GM12878 (cell line): ENCODE measurements around the gene VWA3A. TPM values are rescaled to one million over a fixed set of nuclear protein-coding genes. Genes with fewer than 3 reads are reported as not detected.
"Not testable (repeated sequence)": the region's sequence is repeated elsewhere in the genome, so short reads cannot be mapped to it uniquely, and the experiment has no call there.

Source experiments
- ATAC-seq: fragments of 200-7000 bp; cut with Tn5 transposase; 3 replicates; pipeline ENCODE4 v1.9.1; 2020; ENCODE audit warnings: mild to moderate bottlenecking, moderate library complexity
- BruUV-seq: library from RNA; stranded (reverse); fragments of 400-500 nt; replicated peaks from 2 replicates; lab custom pipeline; 2021; lab: Mats Ljungman, UMichigan
- CTCF ChIA-PET: fragments of 300-600 bp; sonication (Branson Sonifier 250); formaldehyde crosslinking; extraction: SDS; loops from one replicate; lab custom pipeline; 2021; ENCODE audit warnings: inconsistent platforms; lab: Yijun Ruan, JAX
- POLR2A ChIA-PET: fragments of 350-600 bp; formaldehyde crosslinking; extraction: SDS; loops from one replicate; lab custom pipeline; 2021; ENCODE audit warnings: inconsistent platforms; lab: Charles Lee
- RAD21 ChIA-PET: fragments of 300-600 bp; sonication (Branson Sonifier 250); formaldehyde crosslinking; loops from one replicate; lab custom pipeline; 2023; ENCODE audit warnings: antibody characterized with exemption; ENCODE audit not compliant: unreplicated experiment; lab: Charles Lee
- SMC1A ChIA-PET: fragments of 300-600 bp; sonication (Branson Sonifier 250); formaldehyde crosslinking; loops from one replicate; lab custom pipeline; 2023; ENCODE audit not compliant: unreplicated experiment, uncharacterized antibody; lab: Charles Lee
- DNase-seq: peaks from one replicate; pipeline ENCODE4 v3.0.0-alpha.2; 2011; ENCODE audit warnings: low read depth, low spot score
- FAIRE-seq: peaks from 3 replicates; lab custom pipeline; 2011; peaks lifted over from hg19 to GRCh38; lab: Jason Lieb, UNC
- H2AFZ ChIP-seq: 2 replicates; pipeline ENCODE4 v1.6.0; 2011; ENCODE audit warnings: low read depth, low read length, control low read depth; ENCODE audit not compliant: control insufficient read depth
- H3K27ac ChIP-seq: 2 replicates; pipeline ENCODE4 v1.5.1; 2011; ENCODE audit warnings: control low read depth; ENCODE audit not compliant: control insufficient read depth, insufficient read depth
- H3K27me3 ChIP-seq, 2 experiments: replicated peaks in 1 of 2; 2 replicates each; pipeline versions ENCODE4 v1.6.0 to v1.6.1; 2011; ENCODE audit warnings: low read length in 1 of 2; ENCODE audit not compliant: control insufficient read depth in 2 of 2, insufficient read depth in 2 of 2
- H3K36me3 ChIP-seq, 2 experiments: 2 replicates each; pipeline ENCODE4 v1.5.1; 2011; ENCODE audit warnings: low read length in 1 of 2; ENCODE audit not compliant: control insufficient read depth in 2 of 2, insufficient read depth in 2 of 2
- H3K4me1 ChIP-seq: 2 replicates; pipeline ENCODE4 v1.6.1; 2011; ENCODE audit warnings: mild to moderate bottlenecking, low read length, moderate library complexity, mixed read lengths; ENCODE audit not compliant: control insufficient read depth, insufficient read depth
- H3K4me2 ChIP-seq: 2 replicates; pipeline ENCODE4 v1.6.0; 2011; ENCODE audit warnings: control low read depth; ENCODE audit not compliant: control insufficient read depth, insufficient read depth
- H3K4me3 ChIP-seq: fragments of 200-600 bp; sonication (generic); 2 replicates; pipeline ENCODE4 v1.5.1; 2016
- H3K79me2 ChIP-seq: 2 replicates; pipeline ENCODE4 v1.6.0; 2011; ENCODE audit warnings: low read length; ENCODE audit not compliant: control insufficient read depth, insufficient read depth
- H3K9ac ChIP-seq: 2 replicates; pipeline ENCODE4 v1.8.0; 2011; ENCODE audit warnings: low read length, control low read depth, mixed read lengths; ENCODE audit not compliant: control insufficient read depth, insufficient read depth
- H3K9me3 ChIP-seq: replicated peaks from 3 replicates; pipeline ENCODE4 v1.5.1; 2011; ENCODE audit warnings: mild to moderate bottlenecking, low read length; ENCODE audit not compliant: control insufficient read depth, insufficient read depth
- H4K20me1 ChIP-seq: 2 replicates; pipeline ENCODE4 v1.6.0; 2011; ENCODE audit not compliant: control insufficient read depth, insufficient read depth
- BHLHE40 ChIP-seq, 2 experiments: fragments of 450-650 bp in 1 of 2; IDR thresholded peaks; 2 replicates each; pipeline ENCODE4 v1.6.1; 2011 to 2017; ENCODE audit warnings: low read depth in 2 of 2, borderline replicate concordance in 1 of 2, improper control_type of control experiment in 1 of 2, low read length in 1 of 2, mild to moderate bottlenecking in 1 of 2
- MEF2B ChIP-seq: fragments of 450-650 bp; IDR thresholded peaks from 2 replicates; pipeline ENCODE4 v1.6.1; 2018; ENCODE audit warnings: mild to moderate bottlenecking, moderate library complexity; ENCODE audit not compliant: partially characterized antibody, poor library complexity, severe bottlenecking
- RAD51 ChIP-seq: fragments of 450-650 bp; IDR thresholded peaks from 2 replicates; pipeline ENCODE4 v1.6.1; 2016; ENCODE audit warnings: moderate library complexity, mild to moderate bottlenecking, inconsistent platforms
- WGBS: methylation state at CpG from one replicate; pipeline ENCODE4 v1.1.6; 2016; ENCODE audit warnings: low lambda C conversion rate; ENCODE audit not compliant: insufficient replicate concordance, insufficient coverage; ENCODE audit errors: missing lambda C conversion rate; 5-methylcytosine and 5-hydroxymethylcytosine counted together
- in situ Hi-C: fragments of 300-500 bp; cut with MboI; formaldehyde crosslinking; loops from 9 replicates; pipeline ENCODE4 v1.14.3; 2018; ENCODE audit warnings: mixed read lengths
- intact Hi-C: fragments of 100-400 bp; cut with micrococcal nuclease; formaldehyde crosslinking; loops from one replicate; pipeline ENCODE4 v1.14.2; 2022; ENCODE audit not compliant: unreplicated experiment
- polyA plus RNA-seq, 11 experiments: library from polyadenylated mRNA; depleted of rRNA in 4 of 11; unstranded in 6 of 11; stranded (reverse) in 5 of 11; fragments of >200 nt; fragmentation: Nextera tagmentation in 4 of 11; fragmentation: Illumina TruSeq in 1 of 11; extraction: Ambion mirVana in 4 of 11; extraction: Trizol in 1 of 11; gene quantifications; 1 replicate in 1 of 11; 2 replicates in 10 of 11; pipeline versions ENCODE4 v1.2.1 to v1.2.3, GENCODE V29; 2011 to 2016; ENCODE audit warnings: inconsistent platforms in 2 of 11, missing spikeins in 2 of 11, low read depth in 1 of 11
- total RNA-seq, 4 experiments: library from RNA; depleted of rRNA in 3 of 4; stranded (reverse); fragments of >200 nt in 3 of 4; fragmentation: Illumina TruSeq in 1 of 4; extraction: Trizol in 1 of 4; gene quantifications; 2 replicates each; pipeline versions ENCODE4 v1.2.1 to v1.2.3, GENCODE V29; 2013 to 2021

VWA3A gene
- total and polyA plus RNA-seq, 10 of the 15 experiments (the other 5 are each of a cell fraction or from before 2014, with no cell fraction given) = 0.01 TPM; not detected in 9

GRCh38 chr16:22043882-22044281 lies 48.5 kb upstream of the VWA3A start:
- in situ Hi-C loops, H3K4me2 ChIP-seq, H3K36me3 ChIP-seq, FAIRE-seq, RAD21 ChIA-PET, H3K79me2 ChIP-seq: not testable (repeated sequence)
- TF ChIP-seq MEF2B (peak; percentile 70), RAD51 (peak; percentile 58; the same call in 1 of the 2 replicates), BHLHE40 (IDR thresholded peaks at IDR 0.05; ENCODE audit: borderline replicate concordance in 1 of 2, low read depth in 2 of 2, low read length in 1 of 2) (peak in 1 of 2 experiments; percentile 14; a peak in 1 of 4 replicates)
- TF ChIP-seq, all 136 proteins: peak for 3; not testable (repeated sequence) for 133
- H3K4me1 ChIP-seq, H3K4me3 ChIP-seq, H2AFZ ChIP-seq, intact Hi-C loops, H3K9me3 ChIP-seq, H3K27me3 ChIP-seq, H3K27ac ChIP-seq, H4K20me1 ChIP-seq, H3K9ac ChIP-seq, ATAC-seq, DNase-seq, BruUV-seq: not testable (repeated sequence)
- SMC1A ChIA-PET = interaction anchor here (0.8 to 1.0 kb wide), 3 partner anchors 10 to 35 kb away, joined by 3 read pairs; no protein-coding TSS in a partner anchor
- CTCF ChIA-PET = interaction anchor here (1.9 kb wide), 1 partner anchor 34 kb away, joined by 10 read pairs; no protein-coding TSS in a partner anchor
- 44% methylated on average over 3 of the region's 3 CpGs for WGBS
- POLR2A ChIA-PET = interaction anchor here (0.5 to 0.6 kb wide), 2 partner anchors 9 to 378 kb away, joined by 3 to 4 read pairs; no protein-coding TSS in a partner anchor

GRCh38 chr16:22045888-22046287 lies 46.5 kb upstream of the VWA3A start:
- H3K4me2 ChIP-seq = not testable (repeated sequence)

More at GRCh38 chr16:22045888-22046287, 46.5 kb upstream of the VWA3A start:
- H3K79me2 ChIP-seq, H3K4me1 ChIP-seq, H4K20me1 ChIP-seq, ATAC-seq, H2AFZ ChIP-seq, H3K9ac ChIP-seq, H3K27ac ChIP-seq, H3K4me3 ChIP-seq, H3K9me3 ChIP-seq, H3K27me3 ChIP-seq, H3K36me3 ChIP-seq, BruUV-seq, intact Hi-C loops, DNase-seq, in situ Hi-C loops, FAIRE-seq, RAD21 ChIA-PET: not testable (repeated sequence)
- ChIA-PET POLR2A (interaction anchor here (0.5 kb wide), 1 partner anchor 453 kb away, joined by 3 read pairs; no protein-coding TSS in a partner anchor), SMC1A (interaction anchor here (0.8 kb wide), 1 partner anchor 25 kb away, joined by 3 read pairs; no protein-coding TSS in a partner anchor), CTCF (interaction anchor here (0.5 kb wide), 1 partner anchor 1890 kb away, joined by 3 read pairs; no protein-coding TSS in a partner anchor)
- 82% methylated on average over 4 of the region's 5 CpGs for WGBS
